Caco-2 (cell line): ENCODE results near the gene PLOD2. TPM values are rescaled to one million over a fixed set of nuclear protein-coding genes. Genes with fewer than 3 reads are reported as not detected.

Experiments
- BruUV-seq: library from RNA; stranded (reverse); fragments of 400-500 nt; replicated peaks from 2 replicates; lab custom pipeline; 2021; lab: Mats Ljungman, UMichigan
- CTCF ChIA-PET: fragments of 300-600 bp; sonication (Branson Sonifier 250); formaldehyde crosslinking; loops from one replicate; lab custom pipeline; 2022; ENCODE audit warnings: antibody characterized with exemption; lab: Charles Lee
- POLR2A ChIA-PET: fragments of 300-600 bp; sonication (Branson Sonifier 250); formaldehyde crosslinking; loops from one replicate; lab custom pipeline; 2022; ENCODE audit warnings: antibody characterized with exemption; lab: Charles Lee
- DNase-seq, 2 experiments: peaks; one replicate each; pipeline versions ENCODE4 v3.0.0 to v3.0.0-alpha.2; 2020 to 2022
- H3K27me3 ChIP-seq: replicated peaks from 2 replicates; pipeline ENCODE4 v1.6.0; 2011; ENCODE audit warnings: low read length; ENCODE audit not compliant: control insufficient read depth, insufficient read depth
- H3K36me3 ChIP-seq: 2 replicates; pipeline ENCODE4 v1.5.1; 2011; ENCODE audit warnings: low read length; ENCODE audit not compliant: control insufficient read depth, insufficient read depth
- H3K4me1 ChIP-seq: fragments of 250-450 bp; sonication (Bioruptor Pico); 2 replicates; pipeline ENCODE4 v1.5.1; 2020; ENCODE audit warnings: mild to moderate bottlenecking
- H3K4me3 ChIP-seq: 2 replicates; pipeline ENCODE4 v1.5.1; 2011; ENCODE audit warnings: low read depth, mild to moderate bottlenecking, control low read depth, low read length
- H3K9me3 ChIP-seq: fragments of 250-450 bp; sonication (Bioruptor Pico); 2 replicates; pipeline ENCODE4 v1.5.1; 2020; ENCODE audit warnings: mild to moderate bottlenecking, moderate library complexity
- H3K27ac Mint-ChIP-seq: one replicate; pipeline ENCODE4 v1.8.0; 2022; ENCODE audit warnings: mixed read lengths; ENCODE audit not compliant: unreplicated experiment
- H3K27me3 Mint-ChIP-seq: one replicate; pipeline ENCODE4 v1.8.0; 2022; ENCODE audit warnings: mixed read lengths; ENCODE audit not compliant: insufficient read depth, unreplicated experiment
- H3K36me3 Mint-ChIP-seq: one replicate; pipeline ENCODE4 v1.8.0; 2022; ENCODE audit warnings: mild to moderate bottlenecking, mixed read lengths; ENCODE audit not compliant: insufficient read depth, unreplicated experiment
- H3K4me1 Mint-ChIP-seq: one replicate; pipeline ENCODE4 v1.8.0; 2022; ENCODE audit warnings: low read depth, mixed read lengths; ENCODE audit not compliant: unreplicated experiment
- H3K4me3 Mint-ChIP-seq: one replicate; pipeline ENCODE4 v1.8.0; 2022; ENCODE audit warnings: mild to moderate bottlenecking, moderate library complexity, mixed read lengths; ENCODE audit not compliant: unreplicated experiment
- H3K9me3 Mint-ChIP-seq: one replicate; pipeline ENCODE4 v1.8.0; 2022; ENCODE audit warnings: mixed read lengths; ENCODE audit not compliant: unreplicated experiment
- intact Hi-C: fragments of 100-400 bp; cut with micrococcal nuclease; formaldehyde crosslinking; loops from one replicate; pipeline ENCODE4 v1.10.0; 2022; ENCODE audit not compliant: unreplicated experiment
- total RNA-seq: library from RNA; stranded (reverse); gene quantifications from 2 replicates; pipeline ENCODE4 v1.2.3, GENCODE V29; 2022
- TF ChIP-seq, protein P1 (sequence below), 2 experiments: fragments of 200-600 bp in 1 of 2; IDR thresholded peaks; 1 replicate in 1 of 2; 2 replicates in 1 of 2; pipeline versions ENCODE4 v1.5.1 to v1.8.0; 2011 to 2022; ENCODE audit warnings: antibody characterized with exemption in 1 of 2, control low read depth in 1 of 2, inconsistent platforms in 1 of 2, low read depth in 1 of 2, low read length in 1 of 2, mild to moderate bottlenecking in 1 of 2, moderate library complexity in 1 of 2; ENCODE audit not compliant: insufficient read depth in 1 of 2, severe bottlenecking in 1 of 2, unreplicated experiment in 1 of 2

PLOD2 gene
- total RNA-seq, 1 experiment from 2014 or later: 53.1 TPM

DNA sequence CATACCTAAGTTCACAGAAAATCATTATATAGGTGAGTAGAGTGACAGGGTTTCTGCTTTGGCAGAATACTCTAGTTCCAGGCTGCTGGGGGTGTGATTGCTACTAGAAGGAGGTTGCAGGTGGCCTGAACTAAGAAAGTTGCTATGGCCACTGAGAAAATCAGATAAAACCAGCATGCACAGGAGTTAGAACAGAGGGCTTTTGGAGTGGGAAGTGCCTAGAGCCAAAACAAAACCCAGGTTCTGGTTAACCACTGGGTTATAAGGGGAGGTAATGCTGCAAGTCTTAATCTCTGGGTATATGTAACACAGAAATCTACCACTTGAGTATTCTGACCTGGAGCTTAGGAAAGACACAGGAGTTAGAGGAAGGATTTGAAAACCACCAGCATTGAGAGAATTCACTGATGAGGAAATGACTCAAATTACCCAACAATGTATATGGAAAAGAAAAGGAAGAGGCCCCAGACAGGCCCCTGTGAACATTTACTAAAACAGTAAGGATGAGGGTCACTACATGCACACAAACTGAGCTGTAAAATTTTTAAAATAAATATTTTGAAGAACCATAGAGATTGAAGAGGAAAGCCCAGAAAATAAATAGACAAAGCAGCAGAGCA, 60.0 kb downstream of the PLOD2 start:
- DNase-seq: no peak
- intact Hi-C loops: no loop called here
- Mint-ChIP-seq H3K4me3 (no peak overlapping the region), H3K27me3 (no peaks in the 10 kb centered on the region), H3K36me3 (no peaks in the 10 kb centered on the region), H3K27ac (no peak overlapping the region), H3K4me1 (peaks cover 11% of the 10 kb centered on the region), H3K9me3 (no peaks in the 10 kb centered on the region)
- BruUV-seq: no TSS peak
- H3K9me3 ChIP-seq: no peaks in the 10 kb centered on the region
- TF ChIP-seq, protein P1, sequence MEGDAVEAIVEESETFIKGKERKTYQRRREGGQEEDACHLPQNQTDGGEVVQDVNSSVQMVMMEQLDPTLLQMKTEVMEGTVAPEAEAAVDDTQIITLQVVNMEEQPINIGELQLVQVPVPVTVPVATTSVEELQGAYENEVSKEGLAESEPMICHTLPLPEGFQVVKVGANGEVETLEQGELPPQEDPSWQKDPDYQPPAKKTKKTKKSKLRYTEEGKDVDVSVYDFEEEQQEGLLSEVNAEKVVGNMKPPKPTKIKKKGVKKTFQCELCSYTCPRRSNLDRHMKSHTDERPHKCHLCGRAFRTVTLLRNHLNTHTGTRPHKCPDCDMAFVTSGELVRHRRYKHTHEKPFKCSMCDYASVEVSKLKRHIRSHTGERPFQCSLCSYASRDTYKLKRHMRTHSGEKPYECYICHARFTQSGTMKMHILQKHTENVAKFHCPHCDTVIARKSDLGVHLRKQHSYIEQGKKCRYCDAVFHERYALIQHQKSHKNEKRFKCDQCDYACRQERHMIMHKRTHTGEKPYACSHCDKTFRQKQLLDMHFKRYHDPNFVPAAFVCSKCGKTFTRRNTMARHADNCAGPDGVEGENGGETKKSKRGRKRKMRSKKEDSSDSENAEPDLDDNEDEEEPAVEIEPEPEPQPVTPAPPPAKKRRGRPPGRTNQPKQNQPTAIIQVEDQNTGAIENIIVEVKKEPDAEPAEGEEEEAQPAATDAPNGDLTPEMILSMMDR (IDR thresholded peaks at IDR 0.05; ENCODE audit: insufficient read depth in 1 of 2, low read depth in 1 of 2, low read length in 1 of 2, severe bottlenecking in 1 of 2, unreplicated experiment in 1 of 2): no peak
- ChIA-PET POLR2A (no interaction called here), CTCF (interaction anchor here (0.6 kb wide), 1 partner anchor 88 kb away, joined by 3 read pairs; no protein-coding TSS in a partner anchor)
- no peaks in the 10 kb centered on the region for H3K27me3 ChIP-seq
- H3K4me1 ChIP-seq: no peaks in the 10 kb centered on the region
- no peak overlapping the region for H3K4me3 ChIP-seq
- no peaks in the 10 kb centered on the region; the same call in 1 of the 2 replicates for H3K36me3 ChIP-seq

DNA sequence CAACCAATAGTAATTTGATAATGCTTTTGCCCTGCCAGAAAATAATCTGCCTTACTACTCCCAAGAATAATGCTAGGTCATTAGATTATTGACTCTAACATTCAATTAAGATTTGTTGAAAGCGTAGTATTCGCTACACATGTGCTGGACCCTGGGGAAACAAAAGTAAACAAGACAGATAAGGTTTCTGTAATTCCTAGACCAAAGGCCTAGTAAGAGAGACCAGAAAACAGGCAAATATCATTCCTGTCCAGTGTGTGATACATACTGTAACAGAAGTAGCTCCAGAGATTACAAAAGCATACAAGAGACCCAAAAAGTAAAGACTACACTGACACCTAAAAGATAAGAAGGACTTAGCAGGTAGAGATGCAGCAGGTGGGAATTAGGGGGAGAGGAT, 60.8 kb downstream of the PLOD2 start:
- H3K27me3 Mint-ChIP-seq: no peaks in the 10 kb centered on the region
- intact Hi-C loops: no loop called here
- H3K27ac Mint-ChIP-seq: no peak overlapping the region
- no peaks in the 10 kb centered on the region for H3K9me3 ChIP-seq
- POLR2A ChIA-PET: no interaction called here
- no peak for DNase-seq
- no peaks in the 10 kb centered on the region for H3K36me3 Mint-ChIP-seq
- H3K4me3 Mint-ChIP-seq: no peak overlapping the region
- H3K36me3 ChIP-seq: no peaks in the 10 kb centered on the region; the same call in 1 of the 2 replicates
- no peaks in the 10 kb centered on the region for H3K9me3 Mint-ChIP-seq
- peaks cover 11% of the 10 kb centered on the region for H3K4me1 Mint-ChIP-seq
- H3K27me3 ChIP-seq: no peaks in the 10 kb centered on the region
- CTCF ChIA-PET: no interaction called here
- H3K4me3 ChIP-seq: no peak overlapping the region
- BruUV-seq: no TSS peak
- TF ChIP-seq, protein P1 (IDR thresholded peaks at IDR 0.05; ENCODE audit: insufficient read depth in 1 of 2, low read depth in 1 of 2, low read length in 1 of 2, severe bottlenecking in 1 of 2, unreplicated experiment in 1 of 2): no peak
- H3K4me1 ChIP-seq: no peaks in the 10 kb centered on the region

DNA sequence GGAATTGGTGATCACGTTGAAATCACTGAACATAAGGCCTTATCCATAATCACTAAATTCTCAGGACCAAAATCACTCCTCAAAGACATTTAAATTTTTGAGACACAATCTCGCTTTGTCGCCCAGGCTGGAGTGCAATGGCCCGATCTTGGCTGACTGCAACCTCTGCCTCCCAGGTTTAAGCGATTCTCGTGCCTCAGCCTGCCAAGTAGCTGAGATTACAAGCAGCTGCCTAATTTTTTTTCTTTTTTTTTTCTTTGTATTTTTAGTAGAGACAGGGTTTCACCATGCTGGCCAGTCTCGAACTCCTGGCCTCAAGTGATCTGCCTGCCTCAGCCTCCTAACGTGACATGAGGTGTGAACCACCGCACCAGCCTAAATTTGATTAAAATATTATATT, 61.7 kb downstream of the PLOD2 start:
- H3K27me3 ChIP-seq: no peaks in the 10 kb centered on the region
- intact Hi-C loops: no loop called here
- ChIA-PET CTCF (no interaction called here), POLR2A (no interaction called here)
- Mint-ChIP-seq H3K27me3 (no peaks in the 10 kb centered on the region), H3K4me3 (no peak overlapping the region), H3K4me1 (peaks cover 11% of the 10 kb centered on the region), H3K9me3 (no peaks in the 10 kb centered on the region), H3K36me3 (no peaks in the 10 kb centered on the region), H3K27ac (no peak overlapping the region)
- DNase-seq: no peak
- no peak overlapping the region for H3K4me3 ChIP-seq
- BruUV-seq: no TSS peak
- H3K9me3 ChIP-seq: no peaks in the 10 kb centered on the region
- no peaks in the 10 kb centered on the region for H3K4me1 ChIP-seq
- H3K36me3 ChIP-seq: no peaks in the 10 kb centered on the region; the same call in 1 of the 2 replicates
- TF ChIP-seq, protein P1 (IDR thresholded peaks at IDR 0.05; ENCODE audit: insufficient read depth in 1 of 2, low read depth in 1 of 2, low read length in 1 of 2, severe bottlenecking in 1 of 2, unreplicated experiment in 1 of 2): no peak
